Small intestine (tissue), 7 donors: ENCODE results near the gene LRRC55. TPM values are rescaled to one million over a fixed set of nuclear protein-coding genes. Genes with fewer than 3 reads are reported as not detected.
A peak's percentile ranks its signal among the peaks of the same experiment; 100 is the strongest.

Experiments used
- DNase-seq, 2 donors: peaks; one replicate each; pipeline versions ENCODE4 v3.0.0 to v3.0.0-alpha.2; 2013
- FAIRE-seq: peaks from 2 replicates; lab custom pipeline; 2012; peaks lifted over from hg19 to GRCh38; lab: Jason Lieb, UNC
- H3K27ac ChIP-seq, 3 donors: one replicate each; pipeline ENCODE4 v1.5.1; 2013; ENCODE audit warnings: low read length in 2 of 3, mild to moderate bottlenecking in 2 of 3, control low read depth in 1 of 3, inconsistent platforms in 1 of 3, low read depth in 1 of 3, moderate library complexity in 1 of 3
- H3K27me3 ChIP-seq, 3 donors: one replicate each; pipeline ENCODE4 v1.6.1; 2013; ENCODE audit warnings: low read length in 3 of 3, inconsistent platforms in 1 of 3; ENCODE audit not compliant: control insufficient read depth in 3 of 3, insufficient read depth in 3 of 3
- H3K36me3 ChIP-seq, 3 donors: one replicate each; pipeline ENCODE4 v1.6.1; 2013; ENCODE audit warnings: low read length in 3 of 3, inconsistent platforms in 1 of 3, low read depth in 1 of 3, mild to moderate bottlenecking in 1 of 3, moderate library complexity in 1 of 3; ENCODE audit not compliant: control insufficient read depth in 3 of 3, insufficient read depth in 2 of 3
- H3K4me1 ChIP-seq, 3 donors: one replicate each; pipeline ENCODE4 v1.6.1; 2013; ENCODE audit warnings: low read length in 2 of 3, inconsistent platforms in 1 of 3, low read depth in 1 of 3, mild to moderate bottlenecking in 1 of 3, moderate library complexity in 1 of 3; ENCODE audit not compliant: control insufficient read depth in 3 of 3, insufficient read depth in 2 of 3
- H3K4me3 ChIP-seq, 3 donors: one replicate each; pipeline ENCODE4 v1.5.1; 2013; ENCODE audit warnings: low read length in 3 of 3, control low read depth in 1 of 3, inconsistent platforms in 1 of 3, low read depth in 1 of 3, mild to moderate bottlenecking in 1 of 3, moderate library complexity in 1 of 3
- H3K9me3 ChIP-seq, 2 donors: one replicate each; pipeline ENCODE4 v1.6.1; 2013; ENCODE audit warnings: low read depth in 1 of 2, low read length in 1 of 2; ENCODE audit not compliant: control insufficient read depth in 2 of 2, insufficient read depth in 1 of 2
- WGBS, 3 donors: extraction: QIAGEN DNeasy Blood & Tissue Kit; methylation state at CpG; one replicate each; pipeline ENCODE4 v1.1.7; 2013; 5-methylcytosine and 5-hydroxymethylcytosine counted together
- polyA plus RNA-seq, 4 donors: library from polyadenylated mRNA; stranded (reverse) in 3 of 4; unstranded in 1 of 4; fragments of 200-250 nt in 3 of 4; fragments of 120-200 nt in 1 of 4; gene quantifications; one replicate each; pipeline versions ENCODE4 v1.2.1 to v1.2.3, GENCODE V29; 2013
- donor health status: healthy with polysubstance abuse.
- donor health status: control.
- donor health status: control.
- donor health status: Bipolar disorder and iron deficiency.
- donor health status: healthy.

The LRRC55 gene
- polyA plus RNA-seq, 4 donors = 0.44 to 1.6 TPM; not detected in 2

GRCh38 chr11:57223601-57224000 lies 41.8 kb downstream of the LRRC55 start:
- no peak for FAIRE-seq
- no peaks in the 10 kb centered on the region for H3K9me3 ChIP-seq
- peaks cover 0 to 5% (median 0%) of the 10 kb centered on the region in 3 donors for H3K27me3 ChIP-seq
- no peak overlapping the region for H3K4me3 ChIP-seq
- DNase-seq = no peak
- H3K27ac ChIP-seq = no peak overlapping the region
- H3K36me3 ChIP-seq = no peaks in the 10 kb centered on the region
- no peaks in the 10 kb centered on the region for H3K4me1 ChIP-seq
- WGBS, 3 donors = 73 to 85% (median 74%) methylated on average over 3 of the region's 3 CpGs

- Histone ChIP-seq H3K27ac (no peak overlapping the region), H3K4me1 (no peaks in the 10 kb centered on the region), H3K36me3 (no peaks in the 10 kb centered on the region), H3K4me3 (no peak overlapping the region), H3K27me3 (peaks cover 0 to 5% (median 0%) of the 10 kb centered on the region in 3 donors), H3K9me3 (no peaks in the 10 kb centered on the region)
- DNase-seq = no peak
- WGBS, 3 donors = 67 to 86% (median 79%) methylated on average over 2 of the region's 2 CpGs
- no peak for FAIRE-seq
Observed at GRCh38 chr11:57224128-57224527, 42.4 kb downstream of the LRRC55 start.

DNA sequence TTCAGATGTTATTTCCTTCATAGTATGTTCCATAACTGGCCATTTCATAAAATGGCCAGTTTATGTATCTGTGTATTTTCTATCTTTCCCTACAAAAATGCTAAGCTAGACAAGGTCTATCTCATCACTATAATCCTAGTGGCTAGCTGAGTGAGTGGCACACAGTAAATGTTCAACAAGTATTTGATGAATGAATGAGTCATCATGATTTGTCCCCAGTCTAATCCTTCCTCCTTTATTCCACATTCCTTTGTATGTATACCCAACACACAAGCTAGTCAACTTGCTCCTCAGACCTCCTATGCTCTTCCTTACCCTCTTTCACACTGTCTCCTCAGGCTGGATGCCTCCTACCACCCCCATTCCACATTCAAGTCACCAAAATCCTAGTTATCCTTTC lies 42.8 kb downstream of the LRRC55 start:
- no peak overlapping the region for H3K4me3 ChIP-seq
- H3K27me3 ChIP-seq = peaks cover 0 to 5% (median 0%) of the 10 kb centered on the region in 3 donors
- no peaks in the 10 kb centered on the region for H3K9me3 ChIP-seq
- no peak for DNase-seq
- no peaks in the 10 kb centered on the region for H3K36me3 ChIP-seq
- H3K27ac ChIP-seq = no peak overlapping the region
- no peak for FAIRE-seq
- no peaks in the 10 kb centered on the region for H3K4me1 ChIP-seq

- Histone ChIP-seq H3K4me1 (no peaks in the 10 kb centered on the region), H3K27ac (no peak overlapping the region), H3K4me3 (no peak overlapping the region), H3K36me3 (no peaks in the 10 kb centered on the region), H3K9me3 (no peaks in the 10 kb centered on the region), H3K27me3 (peaks cover 0 to 19% (median 3%) of the 10 kb centered on the region in 3 donors)
- no peak for FAIRE-seq
- no peak for DNase-seq
- 55 to 68% (median 60%) methylated on average over 3 of the region's 3 CpGs for WGBS, 3 donors
Observed at GRCh38 chr11:57228600-57228999, 46.8 kb downstream of the LRRC55 start.

DNA sequence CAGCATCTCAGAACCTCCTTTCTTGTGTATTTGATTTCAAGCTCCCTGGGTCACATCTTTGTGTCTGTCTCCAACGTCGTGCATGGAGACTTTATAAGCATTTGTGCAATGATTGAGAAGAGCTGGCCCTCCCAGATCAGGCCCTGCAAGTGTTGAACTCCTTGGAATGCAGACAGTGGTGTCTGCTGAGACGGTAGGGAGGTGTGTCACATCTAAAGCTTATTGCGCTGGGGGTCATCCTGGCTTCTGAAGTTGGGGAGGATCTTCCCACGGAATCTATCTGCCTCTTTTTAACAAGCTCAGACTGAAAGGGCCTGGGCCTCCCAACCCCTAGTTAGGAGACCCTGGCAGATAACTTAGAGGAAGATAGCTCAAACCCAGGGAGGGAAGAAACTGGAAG lies 48.6 kb downstream of the LRRC55 start:
- H3K9me3 ChIP-seq = no peaks in the 10 kb centered on the region

DNA sequence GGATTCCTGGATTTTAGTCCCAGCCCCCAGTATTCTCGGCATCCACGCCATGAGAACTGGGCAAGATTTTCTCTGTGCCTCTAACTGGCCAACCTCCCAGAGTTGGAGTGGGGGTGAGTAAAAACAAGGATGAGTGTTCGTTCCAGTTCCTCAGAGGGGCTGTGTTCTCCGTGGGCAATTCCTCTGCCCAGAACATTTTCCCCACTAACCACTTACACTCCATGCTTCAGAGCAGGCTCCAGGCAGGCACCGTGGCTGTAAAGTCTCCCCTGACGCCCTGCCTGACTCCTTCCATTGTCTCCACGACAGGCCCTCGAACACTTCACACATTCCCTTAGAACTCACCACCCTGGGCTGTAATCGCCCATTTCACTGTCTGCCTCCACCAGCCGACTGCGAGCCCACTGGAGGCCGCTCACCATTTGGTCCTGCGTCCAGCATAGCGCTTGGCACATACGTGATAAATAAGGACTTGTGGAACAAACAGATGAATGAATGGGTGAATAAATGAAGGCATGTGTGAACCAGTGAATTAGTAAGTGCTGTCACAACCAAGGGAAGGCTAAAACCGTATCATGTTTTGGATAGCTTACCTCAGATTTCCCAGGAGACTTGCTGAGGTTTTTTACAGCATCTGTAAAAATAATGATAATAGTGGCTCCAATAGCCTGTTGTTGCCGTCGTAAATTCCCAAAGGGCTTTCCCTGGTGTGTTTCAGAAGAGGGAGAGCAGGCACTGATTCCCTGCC lies 49.2 kb downstream of the LRRC55 start:
- 40 to 48% (median 45%) methylated on average over 18 of the region's 18 CpGs for WGBS, 3 donors
- no peak for FAIRE-seq
- H3K4me3 ChIP-seq = no peak overlapping the region

More for the DNA sequence above, 48.6 kb downstream of the LRRC55 start:
- 50 to 53% (median 52%) methylated on average over 5 of the region's 5 CpGs for WGBS, 3 donors
- Histone ChIP-seq H3K4me3 (no peak overlapping the region), H3K27me3 (peaks cover 0 to 25% (median 3%) of the 10 kb centered on the region in 3 donors), H3K36me3 (no peaks in the 10 kb centered on the region), H3K27ac (no peak overlapping the region), H3K4me1 (no peaks in the 10 kb centered on the region)
- FAIRE-seq (no peak), DNase-seq (no peak)

DNA sequence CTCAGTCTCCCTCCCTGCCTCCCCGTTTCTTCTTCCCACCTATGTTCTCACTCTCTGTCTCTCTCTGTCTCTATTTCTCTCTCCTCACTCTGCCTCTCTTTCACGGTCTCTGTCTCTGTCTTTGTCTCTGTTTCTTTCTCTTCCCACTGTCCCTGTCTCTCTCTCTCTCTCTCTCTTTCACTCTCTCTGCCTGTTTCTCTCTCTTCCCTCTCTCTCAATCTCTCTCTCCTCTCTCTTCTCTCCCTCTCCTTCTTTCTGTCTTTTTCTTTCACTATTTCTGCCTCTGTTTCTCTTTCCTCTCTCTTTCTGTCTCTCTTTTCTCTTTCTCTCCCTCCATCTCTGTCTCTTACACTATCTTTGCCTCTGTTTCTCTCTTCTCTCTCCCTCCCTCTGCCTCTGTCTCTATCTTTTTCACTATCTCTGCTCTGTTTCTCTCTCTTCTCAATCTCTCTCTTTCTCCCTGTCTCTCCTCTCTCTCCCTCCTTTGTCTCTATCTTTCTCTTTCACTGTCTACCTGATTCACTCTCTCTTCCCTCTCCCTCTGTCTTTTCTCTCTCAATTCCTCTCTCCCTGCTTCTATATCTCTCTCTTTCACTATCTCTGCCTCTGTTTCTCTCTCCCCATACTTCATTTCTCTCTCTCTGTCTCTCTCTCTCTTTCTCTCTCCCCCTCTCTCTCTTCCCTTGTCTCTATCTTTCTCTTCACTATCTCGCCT lies 49.9 kb downstream of the LRRC55 start:
- Histone ChIP-seq H3K27ac (no peak overlapping the region), H3K27me3 (peaks cover 0 to 25% (median 3%) of the 10 kb centered on the region in 3 donors), H3K9me3 (no peaks in the 10 kb centered on the region), H3K4me1 (no peaks in the 10 kb centered on the region), H3K36me3 (no peaks in the 10 kb centered on the region), H3K4me3 (no peak overlapping the region)
- DNase-seq (no peak), FAIRE-seq (no peak)
- 45 to 52% (median 51%) methylated on average over 3 of the region's 3 CpGs for WGBS, 3 donors

More for the DNA sequence above, 49.2 kb downstream of the LRRC55 start:
- DNase-seq = no peak
- H3K36me3 ChIP-seq = no peaks in the 10 kb centered on the region
- no peaks in the 10 kb centered on the region for H3K4me1 ChIP-seq
- no peaks in the 10 kb centered on the region for H3K9me3 ChIP-seq
- no peak overlapping the region for H3K27ac ChIP-seq
- H3K27me3 ChIP-seq = peaks cover 0 to 25% (median 3%) of the 10 kb centered on the region in 3 donors

- DNase-seq = no peak
- 66 to 73% (median 66%) methylated on average over 5 of the region's 5 CpGs for WGBS, 3 donors
- no peak for FAIRE-seq
- peak overlapping the region in 1 of 3 donors; percentile 30 for H3K4me3 ChIP-seq
- peaks cover 0 to 22% (median 3%) of the 10 kb centered on the region in 3 donors for H3K27me3 ChIP-seq
- no peaks in the 10 kb centered on the region for H3K9me3 ChIP-seq
- no peaks in the 10 kb centered on the region for H3K36me3 ChIP-seq
- H3K27ac ChIP-seq = no peak overlapping the region
- no peaks in the 10 kb centered on the region for H3K4me1 ChIP-seq
Observed at GRCh38 chr11:57233702-57234101, 51.9 kb downstream of the LRRC55 start.
